ENCODE measurements around the gene TMEM255A.

The TMEM255A gene

GRCh38 chrX:120294651-120295050 lies 16.6 kb downstream of the TMEM255A start:
- no peaks in the 10 kb centered on the region for H3K9me3 ChIP-seq

GRCh38 chrX:120293015-120293414 lies 18.2 kb downstream of the TMEM255A start:
- H3K27me3 ChIP-seq: no peaks in the 10 kb centered on the region
- TF ChIP-seq CTCF (IDR thresholded peaks at IDR 0.05): no peak
- no peak for DNase-seq
- no peak overlapping the region for H3K27ac ChIP-seq
- no peak overlapping the region for H3K4me3 ChIP-seq
- no peaks in the 10 kb centered on the region for H3K4me1 ChIP-seq
- intact Hi-C loops (cut with DNase I; ENCODE audit: low total_unique reads): no loop called here
- no peaks in the 10 kb centered on the region for H3K36me3 ChIP-seq
- H3K9me3 ChIP-seq: no peaks in the 10 kb centered on the region

More at GRCh38 chrX:120294651-120295050, 16.6 kb downstream of the TMEM255A start:
- Histone ChIP-seq H3K27ac (no peak overlapping the region), H3K36me3 (no peaks in the 10 kb centered on the region), H3K4me1 (no peaks in the 10 kb centered on the region), H3K27me3 (no peaks in the 10 kb centered on the region), H3K4me3 (no peak overlapping the region)
- TF ChIP-seq CTCF (IDR thresholded peaks at IDR 0.05): no peak
- intact Hi-C loops (cut with DNase I; ENCODE audit: low total_unique reads): no loop called here
- DNase-seq: no peak

GRCh38 chrX:120291211-120291610 lies 20.1 kb downstream of the TMEM255A start:
- intact Hi-C loops (cut with DNase I; ENCODE audit: low total_unique reads): no loop called here

GRCh38 chrX:120290107-120290506 lies 21.2 kb downstream of the TMEM255A start:
- Histone ChIP-seq H3K36me3 (no peaks in the 10 kb centered on the region), H3K27me3 (no peaks in the 10 kb centered on the region), H3K4me3 (no peak overlapping the region), H3K27ac (no peak overlapping the region), H3K4me1 (no peaks in the 10 kb centered on the region), H3K9me3 (no peaks in the 10 kb centered on the region)
- DNase-seq: no peak
- TF ChIP-seq CTCF (IDR thresholded peaks at IDR 0.05): no peak
- intact Hi-C loops (cut with DNase I; ENCODE audit: low total_unique reads): no loop called here

More at GRCh38 chrX:120291211-120291610, 20.1 kb downstream of the TMEM255A start:
- H3K36me3 ChIP-seq: no peaks in the 10 kb centered on the region
- no peak overlapping the region for H3K27ac ChIP-seq
- TF ChIP-seq CTCF (IDR thresholded peaks at IDR 0.05): no peak
- no peak for DNase-seq
- no peaks in the 10 kb centered on the region for H3K9me3 ChIP-seq
- H3K27me3 ChIP-seq: no peaks in the 10 kb centered on the region
- no peaks in the 10 kb centered on the region for H3K4me1 ChIP-seq
- no peak overlapping the region for H3K4me3 ChIP-seq

- intact Hi-C loops (cut with DNase I; ENCODE audit: low total_unique reads): no loop called here
- no peaks in the 10 kb centered on the region for H3K9me3 ChIP-seq
- no peaks in the 10 kb centered on the region for H3K27me3 ChIP-seq
- no peak for DNase-seq
- H3K27ac ChIP-seq: no peak overlapping the region
- no peaks in the 10 kb centered on the region for H3K36me3 ChIP-seq
- TF ChIP-seq CTCF (IDR thresholded peaks at IDR 0.05): no peak
- H3K4me3 ChIP-seq: no peak overlapping the region
- no peaks in the 10 kb centered on the region for H3K4me1 ChIP-seq
Measured at GRCh38 chrX:120287513-120288112, 23.6 kb downstream of the TMEM255A start.

All from tibial artery (tissue), 4 donors.